ENCODE measurements around the gene NIPAL4.

- no peak for TF ChIP-seq CTCF (IDR thresholded peaks at IDR 0.05)
- TF ChIP-seq POLR2A (IDR thresholded peaks at IDR 0.05): no peak
Observed at GRCh38 chr5:157502143-157502647, 42.2 kb downstream of the NIPAL4 start.

All from lower leg skin (tissue), 3 donors.